Measurements from ENCODE around the gene TSPAN9. TPM values are rescaled to one million over a fixed set of nuclear protein-coding genes. Genes with fewer than 3 reads are reported as not detected.

The TSPAN9 gene
- total RNA-seq, 1 experiment from 2014 or later, result 28.7 TPM

GRCh38 chr12:3293446-3294161 is 216.4 kb downstream of the TSPAN9 start:
- DNase-seq (ENCODE audit: low read depth), result peak; percentile 23

- no peak for DNase-seq (ENCODE audit: low read depth)
These were observed 217.3 kb downstream of the TSPAN9 start for GRCh38 chr12:3294481-3294911.

- no peak for DNase-seq (ENCODE audit: low read depth)
These were observed 218.0 kb downstream of the TSPAN9 start for GRCh38 chr12:3295225-3295624.

- DNase-seq (ENCODE audit: low read depth), result no peak
These were observed 218.6 kb downstream of the TSPAN9 start for GRCh38 chr12:3295646-3296408.

- DNase-seq (ENCODE audit: low read depth), result no peak
These were observed 219.2 kb downstream of the TSPAN9 start for GRCh38 chr12:3296409-3296701.

GRCh38 chr12:3298603-3299002 is 221.4 kb downstream of the TSPAN9 start:
- no peak for DNase-seq (ENCODE audit: low read depth)

GRCh38 chr12:3299929-3300832 is 223.0 kb downstream of the TSPAN9 start:
- peak; percentile 97 for DNase-seq (ENCODE audit: low read depth)

GRCh38 chr12:3300833-3301401 is 223.7 kb downstream of the TSPAN9 start:
- no peak for DNase-seq (ENCODE audit: low read depth)

GRCh38 chr12:3302401-3303041 is 225.3 kb downstream of the TSPAN9 start:
- DNase-seq (ENCODE audit: low read depth), result no peak

- DNase-seq (ENCODE audit: low read depth), result no peak
These were observed 226.4 kb downstream of the TSPAN9 start for GRCh38 chr12:3303410-3304136.

- DNase-seq (ENCODE audit: low read depth), result peak; percentile 82
These were observed 227.4 kb downstream of the TSPAN9 start for GRCh38 chr12:3304436-3305165.

- DNase-seq (ENCODE audit: low read depth), result no peak
These were observed 228.3 kb downstream of the TSPAN9 start for GRCh38 chr12:3305464-3305863.

- DNase-seq (ENCODE audit: low read depth), result no peak
These were observed 228.9 kb downstream of the TSPAN9 start for GRCh38 chr12:3305904-3306619.

GRCh38 chr12:3307389-3307788 is 230.2 kb downstream of the TSPAN9 start:
- no peak for DNase-seq (ENCODE audit: low read depth)

GRCh38 chr12:3308063-3308462 is 230.9 kb downstream of the TSPAN9 start:
- DNase-seq (ENCODE audit: low read depth), result no peak

GRCh38 chr12:3308609-3309008 is 231.4 kb downstream of the TSPAN9 start:
- no peak for DNase-seq (ENCODE audit: low read depth)

- DNase-seq (ENCODE audit: low read depth), result no peak
These were observed 232.6 kb downstream of the TSPAN9 start for GRCh38 chr12:3309805-3310204.

GRCh38 chr12:3310271-3311026 is 233.3 kb downstream of the TSPAN9 start:
- no peak for DNase-seq (ENCODE audit: low read depth)

- DNase-seq (ENCODE audit: low read depth), result no peak
These were observed 233.8 kb downstream of the TSPAN9 start for GRCh38 chr12:3311027-3311402.

All from LHCN-M2 (cell line).